WTC11 (cell line): ENCODE data around the gene WDR47. TPM values are rescaled to one million over a fixed set of nuclear protein-coding genes. Genes with fewer than 3 reads are reported as not detected.

Source experiments
- ATAC-seq: fragments of 200-7000 bp; cut with Tn5 transposase; 2 replicates; pipeline ENCODE4 v1.10.0; 2021; ENCODE audit warnings: mild to moderate bottlenecking, moderate library complexity
- CTCF ChIA-PET: fragments of 300-600 bp; sonication (Branson Sonifier 250); formaldehyde crosslinking; loops from one replicate; lab custom pipeline; 2021; ENCODE audit warnings: antibody characterized with exemption; lab: Charles Lee
- POLR2A ChIA-PET: fragments of 350-600 bp; sonication (Branson Sonifier 250); formaldehyde crosslinking; loops from one replicate; lab custom pipeline; 2021; ENCODE audit warnings: antibody characterized with exemption; lab: Charles Lee
- DNase-seq: peaks from one replicate; pipeline ENCODE4 v3.0.0; 2021; ENCODE audit warnings: low spot score
- H3K27ac Mint-ChIP-seq: 2 replicates; pipeline ENCODE4 v1.8.0; 2021; ENCODE audit warnings: mixed read lengths
- H3K27me3 Mint-ChIP-seq: 2 replicates; pipeline ENCODE4 v1.8.0; 2021; ENCODE audit warnings: low read depth, mild to moderate bottlenecking, moderate library complexity, mixed read lengths
- H3K36me3 Mint-ChIP-seq: 2 replicates; pipeline ENCODE4 v1.8.0; 2021; ENCODE audit warnings: mixed read lengths
- H3K4me1 Mint-ChIP-seq: 2 replicates; pipeline ENCODE4 v1.8.0; 2022; ENCODE audit warnings: mixed read lengths
- H3K4me3 Mint-ChIP-seq: 2 replicates; pipeline ENCODE4 v1.8.0; 2021; ENCODE audit warnings: mild to moderate bottlenecking, moderate library complexity, mixed read lengths
- H3K9me3 Mint-ChIP-seq: 2 replicates; pipeline ENCODE4 v1.8.0; 2021; ENCODE audit warnings: mixed read lengths
- ATF1 ChIP-seq: sonication (generic); formaldehyde crosslinking; IDR thresholded peaks from 2 replicates; pipeline ENCODE4 v1.8.1; 2023; ENCODE audit warnings: mild to moderate bottlenecking, moderate library complexity, missing genetic modification reagents
- ATF6 ChIP-seq: sonication (generic); formaldehyde crosslinking; IDR thresholded peaks from 2 replicates; pipeline ENCODE4 v1.8.1; 2023; ENCODE audit warnings: mild to moderate bottlenecking, missing genetic modification reagents
- ETV6 ChIP-seq: sonication (generic); formaldehyde crosslinking; IDR thresholded peaks from 2 replicates; pipeline ENCODE4 v1.8.1; 2022; ENCODE audit warnings: mild to moderate bottlenecking, missing genetic modification reagents
- FOXK1 ChIP-seq: sonication (generic); formaldehyde crosslinking; IDR thresholded peaks from 2 replicates; pipeline ENCODE4 v1.8.0; 2022; ENCODE audit warnings: mild to moderate bottlenecking, moderate library complexity, missing genetic modification reagents
- GRHL2 ChIP-seq: fragments of 250-450 bp; sonication (Bioruptor Pico); IDR thresholded peaks from 2 replicates; pipeline ENCODE4 v1.8.0; 2022; ENCODE audit warnings: mild to moderate bottlenecking, moderate library complexity; ENCODE audit not compliant: insufficient replicate concordance, severe bottlenecking
- JUN ChIP-seq: sonication (generic); formaldehyde crosslinking; IDR thresholded peaks from 2 replicates; pipeline ENCODE4 v1.8.0; 2023; ENCODE audit warnings: mild to moderate bottlenecking, missing genetic modification reagents
- MAX ChIP-seq: sonication (generic); formaldehyde crosslinking; IDR thresholded peaks from 2 replicates; pipeline ENCODE4 v1.8.0; 2022; ENCODE audit warnings: mild to moderate bottlenecking, missing genetic modification reagents
- NR1H2 ChIP-seq: sonication (generic); formaldehyde crosslinking; IDR thresholded peaks from 2 replicates; pipeline ENCODE4 v1.9.0; 2021; ENCODE audit warnings: mild to moderate bottlenecking, moderate library complexity, missing genetic modification reagents
- PRRX2 ChIP-seq: fragments of 250-450 bp; sonication (Bioruptor Pico); IDR thresholded peaks from 2 replicates; pipeline ENCODE4 v1.8.0; 2021; ENCODE audit warnings: mild to moderate bottlenecking
- RORB ChIP-seq: fragments of 250-450 bp; sonication (Bioruptor Pico); IDR thresholded peaks from 2 replicates; pipeline ENCODE4 v1.9.0; 2021; ENCODE audit warnings: mild to moderate bottlenecking
- SOX15 ChIP-seq: fragments of 250-450 bp; sonication (Bioruptor Pico); IDR thresholded peaks from 2 replicates; pipeline ENCODE4 v1.9.0; 2021; ENCODE audit warnings: mild to moderate bottlenecking
- SP1 ChIP-seq: sonication (generic); formaldehyde crosslinking; conservative IDR thresholded peaks from 2 replicates; pipeline ENCODE4 v1.8.1; 2022; ENCODE audit warnings: missing genetic modification reagents
- ZBTB21 ChIP-seq: sonication (generic); formaldehyde crosslinking; IDR thresholded peaks from 2 replicates; pipeline ENCODE4 v1.8.1; 2023; ENCODE audit warnings: mild to moderate bottlenecking, missing genetic modification reagents, borderline replicate concordance
- ZBTB43 ChIP-seq: sonication (generic); formaldehyde crosslinking; IDR thresholded peaks from 2 replicates; pipeline ENCODE4 v1.8.1; 2023; ENCODE audit warnings: mild to moderate bottlenecking, missing genetic modification reagents
- ZNF263 ChIP-seq: sonication (generic); formaldehyde crosslinking; IDR thresholded peaks from 2 replicates; pipeline ENCODE4 v1.8.1; 2022; ENCODE audit warnings: low read depth, mild to moderate bottlenecking, moderate library complexity, missing genetic modification reagents
- ZNF281 ChIP-seq: sonication (generic); formaldehyde crosslinking; IDR thresholded peaks from 2 replicates; pipeline ENCODE4 v1.8.0; 2023; ENCODE audit warnings: mild to moderate bottlenecking, missing genetic modification reagents
- ZNF425 ChIP-seq: fragments of 250-450 bp; sonication (Bioruptor Pico); conservative IDR thresholded peaks from 2 replicates; pipeline ENCODE4 v1.9.0; 2021; ENCODE audit warnings: mild to moderate bottlenecking
- ZNF512 ChIP-seq: sonication (generic); formaldehyde crosslinking; IDR thresholded peaks from 2 replicates; pipeline ENCODE4 v1.8.1; 2022; ENCODE audit warnings: missing genetic modification reagents, borderline replicate concordance
- total RNA-seq: library from RNA; stranded (reverse); gene quantifications from 3 replicates; pipeline ENCODE4 v1.2.3, GENCODE V29; 2021

The WDR47 gene
- total RNA-seq, 1 experiment from 2014 or later, result 7.0 TPM

GRCh38 chr1:108953452-108953851 lies 88.5 kb downstream of the WDR47 start:
- peak overlapping the region; percentile 77 for H3K27ac Mint-ChIP-seq
- no peak overlapping the region for H3K4me3 Mint-ChIP-seq
- no peak for TF ChIP-seq SP1 (CRISPR knock-in tag)
- no peak for TF ChIP-seq ZBTB21 (CRISPR knock-in tag)
- TF ChIP-seq ZNF512 (CRISPR knock-in tag), result no peak
- TF ChIP-seq ATF1 (CRISPR knock-in tag), result no peak
- TF ChIP-seq RORB (CRISPR knock-in tag), result no peak
- no peak for TF ChIP-seq ZNF425 (CRISPR knock-in tag)
- TF ChIP-seq ETV6 (CRISPR knock-in tag), result no peak
- TF ChIP-seq SOX15 (CRISPR knock-in tag), result no peak
- no peak for TF ChIP-seq ZBTB43 (CRISPR knock-in tag)
- no peak for TF ChIP-seq JUN (CRISPR knock-in tag)
- no peak for TF ChIP-seq NR1H2 (CRISPR knock-in tag)
- TF ChIP-seq PRRX2 (CRISPR knock-in tag), result no peak
- TF ChIP-seq FOXK1 (CRISPR knock-in tag), result no peak
- TF ChIP-seq ZNF281 (CRISPR knock-in tag), result no peak
- TF ChIP-seq ATF6 (CRISPR knock-in tag), result no peak
- TF ChIP-seq GRHL2 (CRISPR knock-in tag), result no peak
- TF ChIP-seq MAX (CRISPR knock-in tag), result no peak
- no peak for TF ChIP-seq ZNF263 (CRISPR knock-in tag)
- ATAC-seq (no peak), DNase-seq (no peak)
- ChIA-PET POLR2A (no interaction called here), CTCF (no interaction called here)
- peaks cover 38% of the 10 kb centered on the region for H3K4me1 Mint-ChIP-seq
- H3K27me3 Mint-ChIP-seq, result no peaks in the 10 kb centered on the region
- H3K9me3 Mint-ChIP-seq, result no peaks in the 10 kb centered on the region
- H3K36me3 Mint-ChIP-seq, result peaks cover 18% of the 10 kb centered on the region
